CD4-positive, alpha-beta T cell treated with Interleukin-17A for 4 hours (primary cell): ENCODE measurements around the gene GCLM.

Source experiments
- DNase-seq: peaks from one replicate; pipeline ENCODE4 v3.0.0-alpha.2; 2020; ENCODE audit warnings: mixed read lengths

Gene GCLM

DNA sequence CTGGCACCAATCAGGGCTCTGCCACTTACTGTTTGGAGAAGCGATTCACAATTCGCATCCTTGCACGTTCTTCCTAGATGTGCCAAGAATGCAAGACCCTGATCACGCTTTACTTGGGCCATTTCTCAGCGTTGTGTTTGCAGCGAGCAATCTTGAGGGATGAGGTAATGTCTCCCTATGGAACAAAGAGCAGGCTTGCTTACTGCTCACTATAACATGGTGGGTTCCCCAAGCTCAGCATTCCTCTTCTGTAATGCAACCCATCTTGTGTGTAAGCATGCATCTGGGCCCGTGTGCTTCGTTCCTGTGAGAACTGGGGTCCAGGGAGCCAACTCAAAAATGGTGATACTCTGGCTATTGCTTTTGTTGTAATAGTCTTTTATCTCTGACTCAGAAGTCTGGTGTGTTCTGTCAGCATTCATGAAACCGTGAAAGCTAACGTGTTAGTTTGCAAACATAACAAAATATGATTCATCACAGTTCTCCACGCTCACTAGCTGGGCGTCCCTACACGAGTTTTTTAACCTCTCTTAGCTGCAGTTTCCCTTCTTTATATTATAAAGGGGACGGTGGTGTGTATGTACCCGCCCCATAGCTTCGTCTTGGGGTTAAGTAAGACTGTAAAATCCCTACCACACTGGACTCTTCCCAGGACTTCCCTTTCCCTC lies 63.6 kb downstream of the GCLM start:
- DNase-seq = peak; percentile 64

DNA sequence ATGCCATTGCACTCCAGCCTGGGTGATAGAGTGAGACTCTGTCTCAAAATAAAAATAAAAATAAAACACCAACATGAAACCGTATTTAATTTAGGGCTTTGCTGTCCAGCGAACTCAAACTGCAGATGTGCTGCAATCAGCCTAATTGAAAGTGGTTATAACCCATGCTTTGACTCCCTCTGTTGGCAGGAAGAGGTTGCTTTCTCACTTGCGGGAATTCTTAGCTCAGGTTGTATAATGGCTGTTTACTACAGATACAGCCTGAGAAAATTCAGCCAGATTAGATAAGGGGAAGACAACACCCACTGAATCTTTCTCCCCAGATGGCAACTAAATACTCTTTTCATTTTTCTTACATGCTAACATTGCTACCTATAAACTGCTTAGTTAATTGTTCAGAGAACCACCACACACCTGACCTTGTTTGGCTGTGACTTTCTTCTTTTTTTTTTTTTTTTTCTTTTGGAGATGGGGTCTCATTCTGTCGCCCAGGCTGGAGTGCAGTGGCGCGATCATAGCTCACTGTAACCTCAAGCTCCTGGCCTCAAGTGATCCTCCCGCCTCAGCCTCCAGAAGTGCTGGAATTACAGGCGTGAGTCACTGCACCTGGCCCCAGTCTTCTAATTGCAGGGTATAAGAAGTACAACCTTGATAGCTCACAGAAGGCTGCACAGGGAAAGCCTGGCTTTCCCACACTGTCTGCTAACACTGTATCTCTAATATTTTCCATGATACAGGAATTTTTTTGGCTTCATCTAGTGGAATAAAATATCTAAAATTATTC lies 64.8 kb downstream of the GCLM start:
- peak; percentile 59 for DNase-seq

DNA sequence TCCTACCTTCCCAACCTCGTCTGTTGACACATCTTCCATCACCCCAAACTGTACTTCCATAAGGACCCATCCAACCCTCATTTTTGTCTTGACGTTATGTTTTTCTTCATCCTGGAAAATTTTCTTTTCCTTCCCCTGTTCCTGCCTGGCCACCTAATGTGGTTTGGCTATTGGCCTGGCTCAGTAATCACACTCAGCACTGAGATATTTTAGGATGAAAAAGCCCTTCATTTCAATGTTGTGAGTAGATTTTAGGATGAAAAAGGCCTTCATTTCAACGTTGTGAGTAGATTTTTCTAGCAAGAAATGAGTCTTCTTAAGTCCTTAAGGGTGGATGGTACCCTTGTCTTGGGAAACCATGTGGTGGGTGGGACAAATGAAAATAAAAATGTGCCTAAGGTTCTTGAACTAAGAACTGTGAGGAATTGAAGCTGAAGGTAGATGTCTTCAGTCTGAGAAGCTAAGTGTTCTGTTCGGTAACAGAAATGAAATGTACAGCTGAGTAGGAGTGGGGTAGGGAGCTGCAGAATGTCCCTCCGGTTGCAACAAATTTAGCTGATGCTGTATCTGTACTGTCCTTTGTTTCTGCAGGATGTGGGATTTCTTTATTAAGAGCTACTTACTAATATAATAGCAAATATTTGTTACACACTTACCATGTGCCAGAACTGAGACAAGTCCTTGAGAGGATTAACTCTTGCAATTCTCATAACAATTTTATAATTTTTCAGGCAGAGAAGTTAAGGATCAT lies 66.3 kb downstream of the GCLM start:
- DNase-seq = no peak

DNA sequence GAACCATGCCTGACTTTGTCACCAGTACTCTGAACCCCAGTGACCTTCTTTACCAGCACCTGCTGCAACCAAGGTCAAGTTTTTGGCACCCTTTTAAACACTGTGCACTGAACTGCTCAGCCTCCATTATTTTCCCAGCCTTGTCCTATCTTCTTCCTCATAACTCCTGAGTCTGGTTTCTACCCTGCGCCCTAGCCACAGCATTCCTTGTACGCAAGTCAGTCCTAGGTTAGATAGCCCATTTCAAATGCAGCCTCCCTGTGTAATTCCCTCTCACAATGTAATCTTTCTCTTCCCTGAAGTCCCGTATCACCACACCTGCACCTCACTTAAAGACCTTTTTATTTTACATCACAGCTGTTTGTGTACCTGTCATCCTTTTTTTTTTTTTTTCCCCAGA lies 67.5 kb downstream of the GCLM start:
- no peak for DNase-seq

DNA sequence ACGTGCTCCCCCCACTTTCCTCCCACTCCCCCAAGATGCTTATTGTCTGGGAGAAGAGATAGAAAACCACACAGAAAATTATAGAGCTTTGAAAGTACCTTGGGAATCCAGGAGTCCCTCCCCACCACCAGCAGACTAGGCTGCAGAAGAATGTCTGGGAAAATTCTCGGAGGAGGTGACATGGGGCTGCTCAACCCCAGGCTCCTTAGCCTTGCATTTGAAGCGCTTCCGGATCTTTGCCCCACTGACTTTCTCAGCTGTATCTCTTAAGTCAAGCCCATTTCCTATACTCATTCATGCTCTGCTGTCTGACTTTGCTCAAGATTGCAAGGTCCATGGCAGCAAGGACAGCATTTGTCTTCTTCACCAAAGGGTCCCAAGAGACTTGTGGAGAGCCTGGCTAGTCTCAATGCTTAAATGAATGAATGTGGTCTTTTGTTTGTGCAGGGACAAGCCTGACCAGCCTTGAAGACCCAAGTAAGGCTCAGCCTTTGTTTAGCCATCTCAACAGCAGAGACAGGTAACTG lies 68.2 kb downstream of the GCLM start:
- DNase-seq = no peak

DNA sequence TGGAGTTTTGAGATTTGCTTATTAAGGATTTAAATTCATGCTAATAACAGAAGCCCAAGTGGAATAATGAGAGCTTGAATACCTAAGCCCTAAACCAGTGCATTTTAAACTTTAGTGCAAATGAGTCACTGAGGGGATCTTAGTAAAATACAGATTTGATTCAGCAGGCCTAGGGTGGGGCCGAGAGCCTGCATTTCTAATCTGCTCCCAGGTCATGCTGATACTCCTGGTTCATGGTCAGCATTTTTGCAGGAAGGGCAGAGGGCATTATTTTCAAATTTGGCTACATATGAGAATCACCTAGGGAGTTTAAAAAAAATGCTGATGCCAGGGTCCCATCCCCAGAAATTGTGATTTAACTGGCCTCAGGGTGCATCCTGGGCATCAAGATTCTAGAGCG lies 69.5 kb downstream of the GCLM start:
- no peak for DNase-seq

DNA sequence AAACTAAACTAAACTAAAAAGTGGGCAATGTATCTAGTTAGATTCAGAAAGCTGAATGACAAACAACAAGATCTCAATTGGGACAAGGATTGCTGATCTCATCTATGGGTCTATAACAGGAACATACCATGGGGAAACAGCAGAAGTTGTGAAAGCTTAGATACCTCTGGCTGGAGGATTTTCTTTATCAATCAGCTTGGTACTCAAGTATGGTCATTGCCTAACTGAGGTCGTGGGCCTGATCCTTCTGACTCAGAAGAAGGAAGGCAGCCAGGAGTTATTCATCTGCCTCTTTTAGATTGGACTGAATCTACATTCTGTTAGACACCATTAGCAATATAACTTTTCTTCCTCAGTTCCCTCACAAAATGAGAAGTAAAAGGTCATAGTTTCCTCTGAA lies 69.9 kb downstream of the GCLM start:
- DNase-seq = no peak

DNA sequence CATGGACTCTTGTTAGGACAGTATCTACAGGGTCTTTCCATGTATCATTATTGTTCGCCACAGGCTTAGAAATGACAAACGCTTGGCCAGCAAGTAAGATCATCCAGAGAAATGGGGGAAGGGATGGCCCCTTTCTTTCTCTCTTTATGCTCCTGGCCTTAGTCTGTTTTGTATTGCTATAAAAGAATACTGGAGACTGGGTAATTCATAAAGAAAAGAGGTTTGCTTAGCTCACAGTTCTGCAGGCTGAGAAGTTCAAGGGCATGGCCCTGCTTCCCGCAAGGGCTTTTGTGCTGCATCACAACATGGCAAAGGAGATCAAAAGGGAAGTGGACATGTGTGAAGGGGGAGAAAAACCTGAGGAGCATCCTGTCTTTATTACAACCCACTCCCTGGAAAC lies 71.3 kb downstream of the GCLM start:
- DNase-seq = no peak
